ENCODE data around the gene IL20RB.
"Not testable (repeated sequence)": the region's sequence is repeated elsewhere in the genome, so short reads cannot be mapped to it uniquely, and the experiment has no call there.

The IL20RB gene

GRCh38 chr3:137017316-137017715 lies 59.5 kb downstream of the IL20RB start:
- not testable (repeated sequence) for H3K9ac ChIP-seq (ENCODE audit: low read length); H3K27me3 ChIP-seq (ENCODE audit: control insufficient read depth, insufficient read depth, low read length); H3K4me1 ChIP-seq (ENCODE audit: control insufficient read depth, low read depth, low read length); H3K27ac ChIP-seq (ENCODE audit: low read length); H3K36me3 ChIP-seq (ENCODE audit: control insufficient read depth, low read depth, low read length); H3K4me3 ChIP-seq (ENCODE audit: low read length); H3K9me3 ChIP-seq (ENCODE audit: control insufficient read depth, low read depth, low read length)

DNA sequence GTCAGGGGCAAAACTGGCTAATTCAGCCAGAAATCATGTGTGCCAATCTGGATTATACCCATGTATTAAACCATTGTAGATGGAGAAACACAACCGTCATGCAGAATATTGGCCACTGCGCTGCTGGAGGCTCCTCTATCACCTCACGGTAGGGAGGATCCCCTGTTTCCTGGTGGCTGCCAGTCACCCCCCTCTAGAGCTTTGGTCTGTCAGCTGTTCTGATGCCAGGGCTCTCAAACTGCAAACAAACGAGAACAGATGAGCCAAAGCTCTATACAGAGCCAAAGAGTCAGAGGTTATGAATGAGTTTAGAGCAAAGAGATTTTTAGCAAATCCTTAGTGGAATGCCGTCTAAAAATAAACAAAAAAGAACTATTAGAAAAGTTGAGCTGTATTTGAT lies 62.5 kb downstream of the IL20RB start:
- Histone ChIP-seq H3K4me3 (ENCODE audit: low read length) (no peak overlapping the region), H3K9ac (ENCODE audit: low read length) (no peak overlapping the region), H3K27ac (ENCODE audit: low read length) (no peak overlapping the region), H3K9me3 (ENCODE audit: control insufficient read depth, low read depth, low read length) (no peaks in the 10 kb centered on the region), H3K27me3 (ENCODE audit: control insufficient read depth, insufficient read depth, low read length) (no peaks in the 10 kb centered on the region), H3K36me3 (ENCODE audit: control insufficient read depth, low read depth, low read length) (no peaks in the 10 kb centered on the region), H3K4me1 (ENCODE audit: control insufficient read depth, low read depth, low read length) (no peaks in the 10 kb centered on the region)

- Histone ChIP-seq H3K9me3 (ENCODE audit: control insufficient read depth, low read depth, low read length) (no peaks in the 10 kb centered on the region), H3K27ac (ENCODE audit: low read length) (no peak overlapping the region), H3K27me3 (ENCODE audit: control insufficient read depth, insufficient read depth, low read length) (no peaks in the 10 kb centered on the region), H3K9ac (ENCODE audit: low read length) (no peak overlapping the region), H3K36me3 (ENCODE audit: control insufficient read depth, low read depth, low read length) (no peaks in the 10 kb centered on the region), H3K4me1 (ENCODE audit: control insufficient read depth, low read depth, low read length) (no peaks in the 10 kb centered on the region), H3K4me3 (ENCODE audit: low read length) (no peak overlapping the region)
Measured at GRCh38 chr3:137020888-137021287, 63.1 kb downstream of the IL20RB start.

DNA sequence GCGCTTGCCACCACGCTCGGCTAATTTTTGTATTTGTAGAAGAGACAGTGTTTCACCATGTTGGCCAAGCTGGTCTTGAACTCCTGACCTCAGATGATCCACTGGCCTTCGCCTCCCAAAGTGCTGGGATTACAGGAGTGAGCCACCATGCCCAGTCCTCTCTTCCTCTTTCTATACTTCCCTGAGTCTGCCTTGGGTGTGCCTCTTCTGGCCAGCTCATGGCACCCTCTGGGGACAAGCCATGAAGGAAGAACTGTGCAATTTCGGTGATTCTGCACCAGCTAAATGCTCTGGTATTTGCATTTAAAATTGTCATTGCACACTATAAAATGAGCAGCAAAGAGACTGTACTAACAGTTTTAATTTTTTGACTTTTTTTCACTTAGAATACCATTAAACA lies 66.6 kb downstream of the IL20RB start:
- H3K36me3 ChIP-seq (ENCODE audit: control insufficient read depth, low read depth, low read length), result no peaks in the 10 kb centered on the region
- H3K4me3 ChIP-seq (ENCODE audit: low read length), result no peak overlapping the region
- H3K27ac ChIP-seq (ENCODE audit: low read length), result no peak overlapping the region
- H3K4me1 ChIP-seq (ENCODE audit: control insufficient read depth, low read depth, low read length), result no peaks in the 10 kb centered on the region
- H3K9ac ChIP-seq (ENCODE audit: low read length), result no peak overlapping the region
- H3K27me3 ChIP-seq (ENCODE audit: control insufficient read depth, insufficient read depth, low read length), result no peaks in the 10 kb centered on the region
- H3K9me3 ChIP-seq (ENCODE audit: control insufficient read depth, low read depth, low read length), result no peaks in the 10 kb centered on the region

DNA sequence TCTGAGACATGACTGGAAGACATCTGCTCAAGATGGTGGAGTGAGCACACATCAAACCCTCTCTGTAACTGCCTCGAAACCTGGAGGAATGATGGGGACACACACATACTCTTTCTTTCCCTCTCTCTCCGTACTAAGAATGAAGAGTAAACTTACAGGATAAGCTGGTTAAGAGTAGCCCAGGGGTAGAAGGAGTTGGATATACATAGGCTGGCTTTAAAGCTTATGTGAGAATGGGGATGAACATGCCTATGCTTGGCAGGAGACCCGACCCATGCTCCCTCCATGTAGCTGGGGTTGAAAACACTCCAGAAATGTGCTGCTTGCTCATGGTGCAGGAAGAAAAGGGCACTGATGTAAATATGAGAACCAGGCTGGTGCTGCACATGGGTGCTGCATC lies 68.9 kb downstream of the IL20RB start:
- Histone ChIP-seq H3K4me3 (ENCODE audit: low read length) (no peak overlapping the region), H3K9me3 (ENCODE audit: control insufficient read depth, low read depth, low read length) (no peaks in the 10 kb centered on the region), H3K4me1 (ENCODE audit: control insufficient read depth, low read depth, low read length) (peaks cover under 1% of the 10 kb centered on the region), H3K9ac (ENCODE audit: low read length) (no peak overlapping the region), H3K27me3 (ENCODE audit: control insufficient read depth, insufficient read depth, low read length) (peaks cover 6% of the 10 kb centered on the region), H3K27ac (ENCODE audit: low read length) (no peak overlapping the region), H3K36me3 (ENCODE audit: control insufficient read depth, low read depth, low read length) (no peaks in the 10 kb centered on the region)

- Histone ChIP-seq H3K27me3 (ENCODE audit: control insufficient read depth, insufficient read depth, low read length) (peaks cover 24% of the 10 kb centered on the region), H3K36me3 (ENCODE audit: control insufficient read depth, low read depth, low read length) (no peaks in the 10 kb centered on the region), H3K4me1 (ENCODE audit: control insufficient read depth, low read depth, low read length) (peaks cover 17% of the 10 kb centered on the region), H3K27ac (ENCODE audit: low read length) (no peak overlapping the region), H3K9ac (ENCODE audit: low read length) (no peak overlapping the region), H3K9me3 (ENCODE audit: control insufficient read depth, low read depth, low read length) (no peaks in the 10 kb centered on the region), H3K4me3 (ENCODE audit: low read length) (peak overlapping the region; percentile 60)
Measured at GRCh38 chr3:137032465-137033120, 74.8 kb downstream of the IL20RB start.

DNA sequence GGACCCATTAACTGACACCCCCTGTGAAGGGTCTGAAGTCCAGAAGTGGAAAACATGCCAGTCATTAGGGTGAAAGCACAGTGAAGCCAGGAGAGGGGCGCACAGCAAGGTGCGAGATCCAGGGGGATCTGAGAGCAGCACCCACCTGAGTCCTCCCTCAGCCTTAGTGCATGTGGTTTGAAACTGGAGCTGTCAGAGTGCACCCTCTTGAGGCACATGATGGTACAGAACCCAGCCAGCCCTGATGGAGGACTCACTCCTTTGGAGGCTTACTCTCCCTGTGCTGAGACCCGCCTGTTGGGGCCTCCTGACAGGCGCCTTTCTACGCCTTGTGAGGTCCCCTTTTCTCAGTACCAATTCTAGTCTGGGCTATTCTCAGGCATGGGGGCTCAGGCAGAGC lies 77.8 kb downstream of the IL20RB start:
- no peak overlapping the region for H3K4me3 ChIP-seq (ENCODE audit: low read length)
- H3K27ac ChIP-seq (ENCODE audit: low read length), result no peak overlapping the region
- peaks cover 24% of the 10 kb centered on the region for H3K27me3 ChIP-seq (ENCODE audit: control insufficient read depth, insufficient read depth, low read length)
- H3K4me1 ChIP-seq (ENCODE audit: control insufficient read depth, low read depth, low read length), result peaks cover 17% of the 10 kb centered on the region
- H3K9ac ChIP-seq (ENCODE audit: low read length), result no peak overlapping the region
- H3K9me3 ChIP-seq (ENCODE audit: control insufficient read depth, low read depth, low read length), result no peaks in the 10 kb centered on the region
- no peaks in the 10 kb centered on the region for H3K36me3 ChIP-seq (ENCODE audit: control insufficient read depth, low read depth, low read length)

- Histone ChIP-seq H3K36me3 (ENCODE audit: control insufficient read depth, low read depth, low read length) (no peaks in the 10 kb centered on the region), H3K9me3 (ENCODE audit: control insufficient read depth, low read depth, low read length) (no peaks in the 10 kb centered on the region), H3K4me3 (ENCODE audit: low read length) (no peak overlapping the region), H3K4me1 (ENCODE audit: control insufficient read depth, low read depth, low read length) (peaks cover 5% of the 10 kb centered on the region), H3K9ac (ENCODE audit: low read length) (no peak overlapping the region), H3K27ac (ENCODE audit: low read length) (no peak overlapping the region), H3K27me3 (ENCODE audit: control insufficient read depth, insufficient read depth, low read length) (no peaks in the 10 kb centered on the region)
Measured at GRCh38 chr3:137039570-137039969, 81.8 kb downstream of the IL20RB start.

- H3K9me3 ChIP-seq (ENCODE audit: control insufficient read depth, low read depth, low read length), result no peaks in the 10 kb centered on the region
Measured at GRCh38 chr3:137041251-137041650, 83.5 kb downstream of the IL20RB start.

DNA sequence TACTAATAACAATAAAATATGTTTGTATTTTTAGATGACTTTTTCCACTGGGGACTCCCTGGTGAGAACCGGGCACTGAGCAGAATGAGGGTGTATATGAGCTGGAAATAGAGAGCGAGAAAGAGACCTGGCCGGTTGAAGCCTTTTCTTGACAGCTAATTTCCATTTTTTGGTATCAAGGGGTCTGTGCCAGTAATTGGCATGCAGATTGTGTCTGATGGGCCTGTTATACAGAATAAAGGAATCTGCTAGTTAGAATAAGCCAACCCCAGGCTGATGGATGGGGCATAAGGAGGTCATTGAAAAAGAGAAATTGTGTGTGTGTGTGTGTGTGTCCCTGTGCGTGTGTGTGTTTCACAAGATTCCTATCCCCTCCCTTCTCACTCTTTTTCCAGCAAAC lies 83.9 kb downstream of the IL20RB start:
- no peaks in the 10 kb centered on the region for H3K36me3 ChIP-seq (ENCODE audit: control insufficient read depth, low read depth, low read length)
- H3K4me3 ChIP-seq (ENCODE audit: low read length), result no peak overlapping the region
- no peaks in the 10 kb centered on the region for H3K27me3 ChIP-seq (ENCODE audit: control insufficient read depth, insufficient read depth, low read length)
- no peak overlapping the region for H3K9ac ChIP-seq (ENCODE audit: low read length)
- H3K27ac ChIP-seq (ENCODE audit: low read length), result no peak overlapping the region
- H3K9me3 ChIP-seq (ENCODE audit: control insufficient read depth, low read depth, low read length), result no peaks in the 10 kb centered on the region
- H3K4me1 ChIP-seq (ENCODE audit: control insufficient read depth, low read depth, low read length), result no peaks in the 10 kb centered on the region

More at GRCh38 chr3:137041251-137041650, 83.5 kb downstream of the IL20RB start:
- no peaks in the 10 kb centered on the region for H3K27me3 ChIP-seq (ENCODE audit: control insufficient read depth, insufficient read depth, low read length)
- H3K4me3 ChIP-seq (ENCODE audit: low read length), result no peak overlapping the region
- no peak overlapping the region for H3K9ac ChIP-seq (ENCODE audit: low read length)
- H3K4me1 ChIP-seq (ENCODE audit: control insufficient read depth, low read depth, low read length), result no peaks in the 10 kb centered on the region
- no peak overlapping the region for H3K27ac ChIP-seq (ENCODE audit: low read length)
- H3K36me3 ChIP-seq (ENCODE audit: control insufficient read depth, low read depth, low read length), result no peaks in the 10 kb centered on the region

GRCh38 chr3:137046747-137047146 lies 89.0 kb downstream of the IL20RB start:
- no peaks in the 10 kb centered on the region for H3K36me3 ChIP-seq (ENCODE audit: control insufficient read depth, low read depth, low read length)
- no peak overlapping the region for H3K9ac ChIP-seq (ENCODE audit: low read length)
- no peaks in the 10 kb centered on the region for H3K27me3 ChIP-seq (ENCODE audit: control insufficient read depth, insufficient read depth, low read length)
- H3K4me1 ChIP-seq (ENCODE audit: control insufficient read depth, low read depth, low read length), result peaks cover 9% of the 10 kb centered on the region
- H3K4me3 ChIP-seq (ENCODE audit: low read length), result no peak overlapping the region
- no peak overlapping the region for H3K27ac ChIP-seq (ENCODE audit: low read length)
- no peaks in the 10 kb centered on the region for H3K9me3 ChIP-seq (ENCODE audit: control insufficient read depth, low read depth, low read length)

DNA sequence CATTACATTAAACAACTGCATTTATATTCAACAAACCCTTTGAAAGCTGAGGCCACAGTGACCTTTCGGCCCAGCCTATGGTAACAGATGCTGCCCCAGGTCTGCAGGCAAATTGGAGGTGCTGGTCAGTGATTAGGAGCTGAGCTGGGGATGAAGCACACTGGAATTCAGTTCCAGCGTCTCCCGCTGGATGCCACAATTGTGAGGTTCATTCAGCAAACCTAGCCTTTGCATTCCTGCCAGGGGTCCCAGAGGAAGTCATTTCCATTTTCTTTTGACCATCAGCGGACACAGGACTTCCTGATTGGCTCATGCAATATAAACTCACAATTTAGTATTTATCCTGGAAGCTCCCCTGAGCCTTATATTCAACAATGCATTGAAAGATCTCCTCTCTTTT lies 89.5 kb downstream of the IL20RB start:
- Histone ChIP-seq H3K27ac (ENCODE audit: low read length) (no peak overlapping the region), H3K36me3 (ENCODE audit: control insufficient read depth, low read depth, low read length) (no peaks in the 10 kb centered on the region), H3K9ac (ENCODE audit: low read length) (no peak overlapping the region)

More for the DNA sequence above, 89.5 kb downstream of the IL20RB start:
- no peaks in the 10 kb centered on the region for H3K9me3 ChIP-seq (ENCODE audit: control insufficient read depth, low read depth, low read length)
- H3K27me3 ChIP-seq (ENCODE audit: control insufficient read depth, insufficient read depth, low read length), result no peaks in the 10 kb centered on the region
- H3K4me3 ChIP-seq (ENCODE audit: low read length), result no peak overlapping the region
- peaks cover 9% of the 10 kb centered on the region for H3K4me1 ChIP-seq (ENCODE audit: control insufficient read depth, low read depth, low read length)
